ENCODE results near the gene FOSL1.

Gene FOSL1

GRCh38 chr11:65854161-65854592 is 46.0 kb downstream of the FOSL1 start:
- Histone ChIP-seq H3K36me3 (ENCODE audit: control insufficient read depth, insufficient read depth, low read length) (no peaks in the 10 kb centered on the region), H3K27me3 (ENCODE audit: control insufficient read depth, insufficient read depth, low read length) (no peaks in the 10 kb centered on the region), H3K4me1 (peaks cover 6% of the 10 kb centered on the region), H3K27ac (no peak overlapping the region), H2AFZ (no peak overlapping the region), H3K4me3 (ENCODE audit: low read depth, low read length) (no peak overlapping the region), H3K4me2 (ENCODE audit: low read length) (no peak overlapping the region), H3K79me2 (peaks cover 3% of the 10 kb centered on the region), H3K9me3 (ENCODE audit: control insufficient read depth, low read length) (no peaks in the 10 kb centered on the region), H3K9ac (no peak overlapping the region)
- TF ChIP-seq CTCF (IDR thresholded peaks at IDR 0.05) = no peak

GRCh38 chr11:65853246-65853979 is 46.8 kb downstream of the FOSL1 start:
- TF ChIP-seq CTCF (IDR thresholded peaks at IDR 0.05) = no peak
- no peaks in the 10 kb centered on the region for H3K9me3 ChIP-seq (ENCODE audit: control insufficient read depth, low read length)
- peaks cover 3% of the 10 kb centered on the region for H3K79me2 ChIP-seq
- H3K36me3 ChIP-seq (ENCODE audit: control insufficient read depth, insufficient read depth, low read length) = no peaks in the 10 kb centered on the region
- H3K4me3 ChIP-seq (ENCODE audit: low read depth, low read length) = no peak overlapping the region
- no peak overlapping the region for H2AFZ ChIP-seq
- H3K4me1 ChIP-seq = peaks cover 6% of the 10 kb centered on the region
- H3K9ac ChIP-seq = no peak overlapping the region
- no peak overlapping the region for H3K27ac ChIP-seq
- no peak overlapping the region for H3K4me2 ChIP-seq (ENCODE audit: low read length)
- no peaks in the 10 kb centered on the region for H3K27me3 ChIP-seq (ENCODE audit: control insufficient read depth, insufficient read depth, low read length)

GRCh38 chr11:65852508-65853245 is 47.5 kb downstream of the FOSL1 start:
- H3K36me3 ChIP-seq (ENCODE audit: control insufficient read depth, insufficient read depth, low read length) = no peaks in the 10 kb centered on the region
- H3K4me2 ChIP-seq (ENCODE audit: low read length) = no peak overlapping the region
- H3K4me3 ChIP-seq (ENCODE audit: low read depth, low read length) = no peak overlapping the region
- H3K27ac ChIP-seq = no peak overlapping the region
- H3K4me1 ChIP-seq = peaks cover 6% of the 10 kb centered on the region
- peaks cover 3% of the 10 kb centered on the region for H3K79me2 ChIP-seq
- H2AFZ ChIP-seq = no peak overlapping the region
- no peak for TF ChIP-seq CTCF (IDR thresholded peaks at IDR 0.05)
- H3K9ac ChIP-seq = no peak overlapping the region
- no peaks in the 10 kb centered on the region for H3K27me3 ChIP-seq (ENCODE audit: control insufficient read depth, insufficient read depth, low read length)
- no peaks in the 10 kb centered on the region for H3K9me3 ChIP-seq (ENCODE audit: control insufficient read depth, low read length)

GRCh38 chr11:65851811-65852507 is 48.2 kb downstream of the FOSL1 start:
- H3K79me2 ChIP-seq = peaks cover 3% of the 10 kb centered on the region
- no peak overlapping the region for H3K4me3 ChIP-seq (ENCODE audit: low read depth, low read length)
- no peak for TF ChIP-seq CTCF (IDR thresholded peaks at IDR 0.05)
- no peak overlapping the region for H3K27ac ChIP-seq
- no peak overlapping the region for H2AFZ ChIP-seq
- H3K4me1 ChIP-seq = peaks cover 6% of the 10 kb centered on the region
- H3K4me2 ChIP-seq (ENCODE audit: low read length) = no peak overlapping the region
- no peaks in the 10 kb centered on the region for H3K36me3 ChIP-seq (ENCODE audit: control insufficient read depth, insufficient read depth, low read length)
- H3K9me3 ChIP-seq (ENCODE audit: control insufficient read depth, low read length) = no peaks in the 10 kb centered on the region
- H3K27me3 ChIP-seq (ENCODE audit: control insufficient read depth, insufficient read depth, low read length) = no peaks in the 10 kb centered on the region
- H3K9ac ChIP-seq = no peak overlapping the region
